Stimulated activated naive B cell treated with anti-CD40 and anti-IgM and Interleukin-4, amounts not matched to agents 10 μg/mL and 1 μg/mL and 100 μg/mL, for 72 hours (primary cell): ENCODE data around the gene GABARAP.

Experiments
- ATAC-seq, 2 donors: fragments of 150-1000 bp; cut with Tn5 transposase; replicated peaks; 2 replicates each; pipeline ENCODE4 v1.10.0; 2021; ENCODE audit warnings: moderate library complexity in 1 of 2
- DNase-seq: peaks from one replicate; pipeline ENCODE4 v3.0.0; 2021
- H3K27ac Mint-ChIP-seq: one replicate; pipeline ENCODE4 v1.8.0; 2022; ENCODE audit warnings: mild to moderate bottlenecking, mixed read lengths
- H3K27me3 Mint-ChIP-seq, 2 donors: one replicate each; pipeline ENCODE4 v1.8.0; 2022; ENCODE audit warnings: mixed read lengths in 2 of 2
- H3K36me3 Mint-ChIP-seq, 2 donors: one replicate each; pipeline ENCODE4 v1.8.0; 2022; ENCODE audit warnings: mixed read lengths in 2 of 2, mild to moderate bottlenecking in 1 of 2
- H3K4me1 Mint-ChIP-seq, 2 donors: one replicate each; pipeline ENCODE4 v1.8.0; 2022; ENCODE audit warnings: mixed read lengths in 2 of 2, mild to moderate bottlenecking in 1 of 2
- H3K4me3 Mint-ChIP-seq, 2 donors: one replicate each; pipeline ENCODE4 v1.8.0; 2022; ENCODE audit warnings: mild to moderate bottlenecking in 2 of 2, mixed read lengths in 2 of 2, moderate library complexity in 1 of 2
- H3K9me3 Mint-ChIP-seq, 2 donors: one replicate each; pipeline ENCODE4 v1.8.0; 2022; ENCODE audit warnings: mixed read lengths in 2 of 2, mild to moderate bottlenecking in 1 of 2

Gene GABARAP

DNA sequence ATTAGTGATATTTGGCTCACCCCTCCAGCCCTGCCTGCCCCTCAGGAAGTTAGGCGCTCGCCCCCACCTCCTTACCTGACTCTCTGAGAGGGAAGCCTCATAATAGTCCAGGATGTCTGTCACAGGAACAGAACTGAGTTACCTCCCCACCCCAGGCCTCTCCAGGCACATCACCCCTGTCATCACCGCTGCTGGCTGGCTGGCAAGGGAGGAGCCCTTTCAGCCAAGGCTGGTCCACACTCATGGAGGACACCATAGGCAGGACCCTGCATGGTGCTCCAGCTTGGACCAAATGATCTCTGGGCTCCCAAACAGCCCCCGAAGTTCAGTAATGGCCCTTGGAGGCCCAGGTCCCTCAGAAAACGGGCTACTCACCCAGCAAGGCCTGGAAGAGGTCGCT, 24.1 kb downstream of the GABARAP start:
- DNase-seq (no peak), ATAC-seq (no peak)
- H3K4me3 Mint-ChIP-seq: peak overlapping the region in 1 of 2 donors; percentile 32
- peaks cover 67 to 85% of the 10 kb centered on the region in 2 donors for H3K4me1 Mint-ChIP-seq
- peak overlapping the region; percentile 22 for H3K27ac Mint-ChIP-seq
- H3K9me3 Mint-ChIP-seq: no peaks in the 10 kb centered on the region
- H3K36me3 Mint-ChIP-seq: peaks cover 13 to 29% of the 10 kb centered on the region in 2 donors
- peaks cover 0 to 6% of the 10 kb centered on the region in 2 donors for H3K27me3 Mint-ChIP-seq

DNA sequence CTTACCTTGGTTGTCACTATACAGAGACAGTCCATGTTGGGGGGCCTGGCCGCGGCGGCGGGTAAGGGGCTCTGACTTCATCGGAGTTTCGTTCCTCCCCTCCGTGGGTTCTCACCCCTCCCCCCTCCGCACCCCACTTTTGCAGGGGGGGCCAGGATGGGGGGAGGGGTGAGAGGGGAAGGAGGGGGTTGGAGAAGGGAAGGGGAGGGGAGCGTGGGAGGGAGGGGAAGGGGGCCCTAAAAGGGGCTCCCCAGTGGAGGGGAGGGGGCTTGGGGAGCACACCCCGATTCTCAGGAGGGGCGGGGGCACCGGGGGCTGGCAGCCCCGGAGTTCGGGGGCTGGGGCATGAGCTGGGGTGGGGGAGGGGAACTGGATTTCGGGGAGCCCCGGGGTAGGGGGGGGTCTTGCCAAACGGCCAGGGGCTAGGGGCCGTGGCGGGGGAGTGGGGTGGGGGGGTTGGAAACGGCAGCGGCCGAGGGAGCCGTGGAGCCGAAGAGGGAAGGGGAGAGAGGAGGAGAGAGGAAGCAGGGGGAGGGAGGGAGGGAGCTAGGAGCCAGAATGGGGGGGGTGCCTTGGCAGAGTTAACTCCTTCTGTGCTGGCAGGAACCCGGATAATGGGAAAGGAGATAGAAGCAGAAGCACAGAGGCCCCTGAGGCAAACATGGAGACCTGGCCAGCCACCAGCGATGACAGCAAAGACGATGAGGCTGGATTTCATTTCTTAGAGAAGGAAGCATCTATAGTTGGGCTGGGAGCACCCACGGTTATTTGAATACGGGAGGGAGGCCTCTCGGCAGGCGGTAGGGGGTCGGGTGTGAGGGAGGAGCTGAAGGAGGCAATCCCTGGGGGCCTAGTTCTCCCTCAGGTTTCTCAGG, 24.9 kb downstream of the GABARAP start:
- ATAC-seq (no peak), DNase-seq (no peak)
- Mint-ChIP-seq H3K4me3 (peak overlapping the region; percentile 62 to 68), H3K27ac (peak overlapping the region; percentile 76), H3K27me3 (peaks cover 0 to 7% of the 10 kb centered on the region in 2 donors), H3K4me1 (peaks cover 67 to 83% of the 10 kb centered on the region in 2 donors), H3K36me3 (peaks cover 13 to 22% of the 10 kb centered on the region in 2 donors), H3K9me3 (no peaks in the 10 kb centered on the region)

DNA sequence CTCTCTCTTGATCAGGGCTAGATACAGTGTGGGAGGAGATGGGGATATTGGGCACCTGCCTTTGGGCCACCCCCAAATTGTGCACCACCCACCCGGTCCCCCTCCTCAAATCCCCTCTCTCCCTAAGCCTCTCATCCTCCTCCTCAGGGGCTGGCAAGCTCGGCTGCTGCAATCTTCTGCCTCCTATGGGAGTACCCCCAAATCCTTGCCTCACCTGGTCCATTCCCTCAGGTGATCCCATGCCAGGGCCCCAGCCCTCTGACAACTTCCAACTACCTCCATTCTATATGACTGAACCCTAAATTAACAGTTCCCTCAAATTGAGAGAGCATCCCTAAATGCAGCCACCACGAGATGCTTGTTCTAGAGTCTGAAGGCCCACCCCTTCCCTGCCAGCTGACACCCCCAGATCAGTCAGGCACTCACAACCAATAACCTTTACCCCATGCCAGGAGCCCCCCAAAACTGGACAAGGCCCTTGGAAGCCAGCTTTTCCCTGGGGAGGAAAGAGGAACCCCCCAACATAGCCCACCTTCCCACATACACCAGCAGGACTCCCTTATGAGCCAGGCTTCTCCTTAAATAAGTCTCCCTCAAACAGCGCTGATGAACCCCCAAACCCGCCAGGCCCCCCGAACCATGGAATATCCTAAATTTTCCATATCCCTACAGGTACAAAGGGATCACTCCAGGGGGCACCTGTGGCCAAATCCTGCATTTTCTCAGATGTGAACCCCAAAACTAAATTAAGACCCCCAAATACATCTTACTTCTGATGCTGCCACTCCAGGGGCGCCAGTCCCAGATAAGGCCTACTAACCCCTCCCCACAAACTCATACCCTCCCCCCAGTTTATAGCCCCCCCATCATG, 25.8 kb downstream of the GABARAP start:
- Mint-ChIP-seq H3K9me3 (no peaks in the 10 kb centered on the region), H3K27me3 (peaks cover 0 to 13% of the 10 kb centered on the region in 2 donors), H3K36me3 (peaks cover 10 to 13% of the 10 kb centered on the region in 2 donors), H3K4me1 (peaks cover 65 to 74% of the 10 kb centered on the region in 2 donors), H3K27ac (no peak overlapping the region), H3K4me3 (peak overlapping the region; percentile 23 to 38)
- DNase-seq (no peak), ATAC-seq (no peak)

DNA sequence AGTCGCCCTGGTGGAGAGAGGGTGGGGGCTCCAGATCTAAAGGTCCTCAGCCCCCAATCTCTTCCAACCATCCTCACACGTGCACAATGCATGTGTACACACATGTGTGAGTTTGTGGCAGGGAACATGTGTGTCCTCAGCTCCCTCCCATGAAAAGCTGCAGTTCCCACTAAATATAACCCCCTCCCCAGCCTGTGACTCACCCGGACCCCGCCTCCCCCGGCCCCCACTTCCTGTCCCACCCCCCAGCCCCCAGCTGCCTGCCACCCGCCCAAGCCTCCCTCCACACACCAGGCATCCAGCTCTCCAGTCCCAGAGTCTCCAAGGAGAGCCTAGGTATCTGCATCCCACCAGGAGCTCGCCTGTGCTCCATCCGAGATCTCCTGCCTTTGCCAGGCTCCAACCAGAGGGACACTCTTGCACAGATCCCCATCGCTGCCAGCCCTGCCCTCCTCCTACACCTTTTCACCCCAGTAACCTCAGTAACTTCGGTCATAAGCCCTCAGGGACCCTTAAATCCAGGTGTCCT, 26.5 kb downstream of the GABARAP start:
- H3K9me3 Mint-ChIP-seq: no peaks in the 10 kb centered on the region
- peaks cover 0 to 14% of the 10 kb centered on the region in 2 donors for H3K27me3 Mint-ChIP-seq
- peak overlapping the region in 1 of 2 donors; percentile 23 for H3K4me3 Mint-ChIP-seq
- peaks cover 58 to 67% of the 10 kb centered on the region in 2 donors for H3K4me1 Mint-ChIP-seq
- peaks cover 2 to 5% of the 10 kb centered on the region in 2 donors for H3K36me3 Mint-ChIP-seq
- no peak for ATAC-seq
- DNase-seq: no peak
- H3K27ac Mint-ChIP-seq: no peak overlapping the region

DNA sequence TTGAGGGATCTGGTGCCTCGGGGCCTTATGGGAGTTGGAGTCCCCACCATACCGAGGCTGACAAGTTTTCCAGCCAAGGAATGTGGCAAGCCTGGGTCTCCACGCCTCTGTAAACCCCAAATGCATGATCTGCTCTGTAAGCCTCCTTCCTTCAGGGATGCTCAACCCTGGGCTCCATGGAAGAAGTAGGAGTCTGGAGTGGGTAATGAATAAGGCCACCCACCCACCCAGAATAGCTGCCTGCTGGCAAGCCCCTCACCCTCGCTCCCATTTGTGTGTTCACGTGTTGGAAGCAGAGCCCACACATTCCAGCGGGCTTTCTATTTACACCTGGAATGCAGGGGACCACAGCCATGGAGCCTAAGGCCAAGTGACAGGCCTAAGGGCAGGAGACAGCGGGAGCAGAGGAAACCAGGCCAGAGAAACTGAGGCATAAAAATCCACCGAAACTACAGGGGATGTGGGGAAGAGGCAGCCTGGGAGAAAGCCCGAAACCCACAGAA, 27.1 kb downstream of the GABARAP start:
- DNase-seq: no peak
- no peak for ATAC-seq
- Mint-ChIP-seq H3K36me3 (peaks cover 0 to 2% of the 10 kb centered on the region in 2 donors), H3K27me3 (peaks cover 0 to 20% of the 10 kb centered on the region in 2 donors), H3K4me3 (peak overlapping the region; percentile 86 to 97), H3K27ac (peak overlapping the region; percentile 97), H3K4me1 (peaks cover 53 to 61% of the 10 kb centered on the region in 2 donors), H3K9me3 (no peaks in the 10 kb centered on the region)

DNA sequence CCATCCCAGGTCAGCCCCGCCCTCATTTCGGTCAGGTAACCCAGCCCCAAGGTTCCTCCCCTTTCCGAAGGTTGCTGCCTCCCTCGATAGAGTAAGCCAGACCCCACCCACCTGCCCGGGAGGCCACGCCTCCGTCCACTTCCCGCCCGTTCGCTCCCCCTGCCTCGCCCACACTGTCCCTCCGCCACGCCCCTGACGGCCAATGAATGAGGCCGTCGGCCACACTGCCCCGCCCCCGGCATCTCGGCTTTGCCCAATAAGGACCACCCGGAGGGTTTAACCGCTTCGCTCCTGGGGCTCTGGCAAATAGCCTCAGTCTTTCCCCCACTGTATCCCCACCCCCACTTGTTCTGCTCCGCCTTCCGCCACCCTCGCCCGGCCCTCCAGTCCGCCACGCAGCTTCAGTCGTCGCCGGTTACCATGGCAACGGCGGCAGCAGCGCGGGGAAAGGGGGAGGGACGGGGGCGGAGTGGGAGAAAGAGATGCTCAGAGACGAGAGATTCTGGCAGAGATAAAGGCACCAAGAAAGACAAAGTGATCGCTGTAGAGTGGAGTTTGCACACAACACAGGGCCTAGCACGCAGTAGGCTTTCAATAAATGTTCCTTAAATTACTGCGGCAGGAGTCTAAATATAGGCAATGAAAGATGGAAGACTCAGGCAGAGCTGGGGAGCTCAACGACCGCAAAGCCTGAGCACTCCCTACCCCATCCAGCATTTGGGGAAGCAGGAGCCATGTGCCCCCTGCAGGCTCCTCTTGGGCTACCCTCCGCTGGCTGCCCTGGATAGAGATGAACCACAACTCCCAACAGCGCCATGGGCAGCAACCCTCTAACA, 27.7 kb downstream of the GABARAP start:
- H3K27me3 Mint-ChIP-seq: peaks cover 0 to 24% of the 10 kb centered on the region in 2 donors
- H3K4me1 Mint-ChIP-seq: peaks cover 49 to 58% of the 10 kb centered on the region in 2 donors
- H3K36me3 Mint-ChIP-seq: no peaks in the 10 kb centered on the region
- peak; percentile 99 for DNase-seq
- H3K4me3 Mint-ChIP-seq: peak overlapping the region; percentile 86 to 97
- H3K27ac Mint-ChIP-seq: peak overlapping the region; percentile 97
- ATAC-seq: peak; percentile 77 to 87
- no peaks in the 10 kb centered on the region for H3K9me3 Mint-ChIP-seq

DNA sequence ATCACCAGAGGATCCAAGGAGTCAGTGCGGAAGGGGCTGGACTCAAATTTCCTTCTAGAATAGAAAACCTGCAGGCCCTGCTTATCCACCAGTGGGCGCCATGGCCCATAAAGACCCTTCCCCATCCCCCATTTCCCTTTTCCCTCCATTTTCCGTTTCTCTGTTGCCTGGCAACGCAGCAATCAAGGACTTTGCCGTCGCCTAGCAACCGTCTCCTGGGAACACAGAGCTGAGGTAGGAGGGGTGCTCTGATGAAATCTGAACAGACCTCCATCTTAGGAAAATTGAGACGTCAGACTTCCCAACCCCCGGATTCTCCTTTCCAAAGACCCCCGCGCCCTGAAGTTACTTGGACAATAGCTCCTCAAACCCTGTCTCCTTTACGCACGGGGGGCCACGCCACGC, 28.4 kb downstream of the GABARAP start:
- peaks cover 45 to 51% of the 10 kb centered on the region in 2 donors for H3K4me1 Mint-ChIP-seq
- ATAC-seq: peak; percentile 8 to 12

DNA sequence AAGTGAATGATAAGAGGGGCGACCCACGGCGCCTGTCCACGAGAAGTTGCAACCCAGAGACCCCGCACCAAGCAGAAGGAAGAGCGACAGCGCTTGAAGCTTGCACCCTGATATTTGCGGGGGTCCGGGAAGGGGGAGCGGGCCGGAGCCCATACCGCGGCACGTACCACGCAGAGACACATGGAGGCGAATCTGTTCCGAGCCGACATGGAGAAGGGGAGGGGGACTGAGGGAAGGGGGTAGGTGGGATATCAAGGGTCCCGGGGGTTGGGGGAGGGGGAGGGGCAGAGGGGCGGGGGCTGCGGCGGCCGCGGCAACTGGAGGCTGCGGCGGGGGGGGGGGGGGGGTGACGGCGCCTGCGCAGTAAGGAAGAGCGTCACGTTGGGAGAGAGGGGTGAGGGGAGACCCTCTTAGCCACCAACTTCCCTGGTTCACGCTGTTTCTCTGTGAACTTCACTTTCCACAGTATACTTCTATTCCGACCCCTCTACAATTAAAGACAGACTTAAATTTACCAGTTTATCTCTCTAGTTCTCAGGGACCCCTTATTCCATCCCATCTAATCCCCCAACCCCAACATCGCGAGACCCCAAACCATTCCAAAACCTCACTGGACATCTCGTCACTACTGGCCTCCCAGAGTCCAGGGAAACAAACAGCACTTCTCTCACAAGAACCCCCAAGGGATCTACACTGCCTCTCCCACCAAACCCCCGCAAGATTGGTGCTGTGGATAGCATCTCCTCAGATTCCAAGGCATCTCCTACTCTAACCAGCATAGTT, 30.6 kb downstream of the GABARAP start:
- H3K27me3 Mint-ChIP-seq: peaks cover 0 to 24% of the 10 kb centered on the region in 2 donors
- no peak overlapping the region for H3K27ac Mint-ChIP-seq
- H3K4me1 Mint-ChIP-seq: peaks cover 31 to 35% of the 10 kb centered on the region in 2 donors
- no peaks in the 10 kb centered on the region for H3K9me3 Mint-ChIP-seq
- DNase-seq (no peak), ATAC-seq (no peak)
- H3K36me3 Mint-ChIP-seq: no peaks in the 10 kb centered on the region
- no peak overlapping the region for H3K4me3 Mint-ChIP-seq

More for the DNA sequence above, 28.4 kb downstream of the GABARAP start:
- Mint-ChIP-seq H3K4me3 (peak overlapping the region; percentile 86 to 97), H3K9me3 (no peaks in the 10 kb centered on the region), H3K27me3 (peaks cover 0 to 24% of the 10 kb centered on the region in 2 donors), H3K27ac (peak overlapping the region; percentile 97), H3K36me3 (no peaks in the 10 kb centered on the region)
- DNase-seq: no peak

DNA sequence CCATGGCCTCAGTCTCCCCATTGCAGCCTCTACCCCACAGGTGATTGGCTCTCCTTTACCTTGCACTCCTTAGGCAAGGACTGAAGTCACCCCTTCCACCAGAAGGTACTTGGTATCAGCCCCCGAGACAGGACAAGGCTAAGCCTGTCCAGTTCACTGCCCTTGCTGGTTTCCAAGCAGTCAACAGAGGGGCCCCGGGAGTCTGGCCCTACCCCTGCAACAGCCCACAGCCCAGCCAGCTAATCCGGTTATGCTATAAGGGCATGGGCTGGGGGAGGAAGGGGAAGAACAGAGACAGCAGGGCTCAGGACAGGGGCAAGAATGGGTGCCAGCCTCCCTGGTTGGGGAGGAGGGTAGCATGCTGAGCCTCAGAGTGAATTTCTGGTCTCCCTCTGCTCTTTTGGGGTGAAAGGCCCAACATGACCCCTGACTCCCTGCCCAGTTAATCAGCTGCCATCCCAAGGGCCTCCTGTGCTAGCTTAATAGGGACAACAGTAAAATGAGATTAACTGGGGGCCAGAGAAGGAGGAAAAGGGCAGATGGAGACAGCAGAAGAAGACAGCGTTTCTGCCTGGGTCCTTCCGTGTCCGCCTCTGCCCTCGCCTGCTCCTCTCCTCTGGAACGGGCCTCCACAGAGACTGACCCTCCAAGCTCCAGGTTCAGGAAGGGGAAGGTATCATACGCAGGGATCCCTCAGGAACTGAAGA, 33.3 kb downstream of the GABARAP start:
- Mint-ChIP-seq H3K9me3 (no peaks in the 10 kb centered on the region), H3K27ac (no peak overlapping the region), H3K36me3 (peaks cover 0 to 3% of the 10 kb centered on the region in 2 donors), H3K4me3 (no peak overlapping the region), H3K27me3 (peaks cover 0 to 24% of the 10 kb centered on the region in 2 donors), H3K4me1 (peaks cover 32% of the 10 kb centered on the region in 2 donors)
- no peak for ATAC-seq
- DNase-seq: no peak

DNA sequence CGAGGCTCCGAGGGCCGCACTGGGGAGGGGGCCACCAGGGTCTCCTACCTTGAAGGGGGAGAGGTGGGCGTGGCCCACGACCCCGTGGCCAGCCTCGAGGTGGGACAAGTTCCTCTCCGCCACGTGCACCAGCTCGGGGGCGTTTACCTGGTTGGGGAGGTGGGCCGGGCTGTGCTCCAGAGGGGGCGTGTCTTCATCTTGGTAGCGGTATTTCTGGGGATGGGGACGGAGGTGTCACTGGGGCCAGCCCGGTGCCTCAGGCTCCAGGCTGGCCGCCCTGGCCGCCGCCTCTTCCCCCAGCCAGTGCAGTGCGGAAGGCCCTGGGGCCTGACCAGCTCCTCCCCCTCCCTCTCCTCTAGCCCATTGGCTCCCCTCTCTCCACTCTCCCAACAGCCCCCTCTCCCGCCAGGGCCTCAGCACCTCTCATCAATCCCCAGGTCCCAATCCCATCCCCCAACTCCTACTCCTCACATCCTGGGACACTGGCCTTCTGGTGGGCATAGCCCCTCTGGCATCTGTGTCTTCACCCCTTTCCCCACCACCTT, 34.1 kb downstream of the GABARAP start:
- no peaks in the 10 kb centered on the region for H3K9me3 Mint-ChIP-seq

DNA sequence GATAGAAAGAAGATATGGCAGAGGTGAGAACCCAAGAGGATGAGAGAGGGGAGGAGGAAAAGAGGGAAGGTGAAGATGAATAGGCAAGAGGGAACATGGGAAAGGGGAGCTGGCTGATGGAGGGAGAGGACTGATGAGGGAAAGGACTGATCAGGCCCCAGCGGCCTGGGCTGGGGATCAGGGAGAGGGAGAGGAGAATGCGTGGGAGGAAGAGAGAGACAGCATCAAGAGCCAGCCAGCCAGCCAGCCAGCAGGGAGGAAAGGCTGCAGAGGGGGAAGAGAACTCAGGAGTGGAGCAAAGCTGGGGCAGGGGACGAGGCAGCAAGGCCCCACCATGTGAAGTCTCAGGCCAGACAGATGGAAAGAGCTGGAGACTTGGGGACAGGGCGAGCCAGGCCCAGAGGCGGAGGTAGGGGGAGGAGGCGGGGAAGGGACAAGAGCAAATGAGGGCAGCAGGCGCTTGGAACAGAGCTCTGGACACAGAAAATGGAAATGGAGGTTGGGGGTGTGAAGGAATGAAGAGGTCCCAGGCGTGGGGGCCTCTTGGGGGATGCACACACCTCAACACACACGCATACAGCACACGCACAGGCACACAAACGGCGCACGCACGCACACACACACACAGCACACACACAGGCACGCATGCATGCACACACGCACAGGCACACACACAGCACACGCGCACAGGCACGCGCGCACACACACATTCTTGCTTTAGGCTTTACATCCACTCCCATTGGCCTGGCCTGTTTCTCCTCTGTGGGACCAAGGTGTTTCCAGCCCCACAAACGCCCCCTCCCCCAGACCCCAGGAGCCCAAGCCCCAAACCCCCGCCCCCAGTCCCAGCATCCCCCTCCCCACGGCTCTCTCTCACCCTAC, 34.9 kb downstream of the GABARAP start:
- H3K4me3 Mint-ChIP-seq: no peak overlapping the region
- DNase-seq (no peak), ATAC-seq (no peak)
- H3K9me3 Mint-ChIP-seq: no peaks in the 10 kb centered on the region
- H3K36me3 Mint-ChIP-seq: peaks cover 0 to 3% of the 10 kb centered on the region in 2 donors
- peaks cover 0 to 17% of the 10 kb centered on the region in 2 donors for H3K27me3 Mint-ChIP-seq
- H3K27ac Mint-ChIP-seq: peak overlapping the region; percentile 9
- peaks cover 26% of the 10 kb centered on the region in 2 donors for H3K4me1 Mint-ChIP-seq

More for the DNA sequence above, 34.1 kb downstream of the GABARAP start:
- ATAC-seq (no peak), DNase-seq (no peak)
- H3K27ac Mint-ChIP-seq: no peak overlapping the region
- peaks cover 0 to 3% of the 10 kb centered on the region in 2 donors for H3K36me3 Mint-ChIP-seq
- no peak overlapping the region for H3K4me3 Mint-ChIP-seq
- H3K4me1 Mint-ChIP-seq: peaks cover 26% of the 10 kb centered on the region in 2 donors
- H3K27me3 Mint-ChIP-seq: peaks cover 0 to 18% of the 10 kb centered on the region in 2 donors
